ENCODE measurements around the gene BCKDHB. TPM values are rescaled to one million over a fixed set of nuclear protein-coding genes. Genes with fewer than 3 reads are reported as not detected.

BCKDHB gene
- total RNA-seq, 1 donor from 2014 or later, result 16.6 TPM

GRCh38 chr6:80227545-80228105, 121.2 kb downstream of the BCKDHB start:
- Mint-ChIP-seq H3K9me3 (no peaks in the 10 kb centered on the region), H3K36me3 (ENCODE audit: low read depth) (peaks cover 15% of the 10 kb centered on the region), H3K4me3 (no peak overlapping the region), H3K4me1 (no peaks in the 10 kb centered on the region), H3K27me3 (no peaks in the 10 kb centered on the region), H3K27ac (no peak overlapping the region)
- intact Hi-C loops (cut with micrococcal nuclease), result no loop called here
- CTCF ChIA-PET, result no interaction called here
- POLR2A ChIA-PET, result no interaction called here
- DNase-seq (no peak), ATAC-seq (ENCODE audit: low read depth) (no peak)
- TF ChIP-seq CTCF (IDR thresholded peaks at IDR 0.05), result no peak

DNA sequence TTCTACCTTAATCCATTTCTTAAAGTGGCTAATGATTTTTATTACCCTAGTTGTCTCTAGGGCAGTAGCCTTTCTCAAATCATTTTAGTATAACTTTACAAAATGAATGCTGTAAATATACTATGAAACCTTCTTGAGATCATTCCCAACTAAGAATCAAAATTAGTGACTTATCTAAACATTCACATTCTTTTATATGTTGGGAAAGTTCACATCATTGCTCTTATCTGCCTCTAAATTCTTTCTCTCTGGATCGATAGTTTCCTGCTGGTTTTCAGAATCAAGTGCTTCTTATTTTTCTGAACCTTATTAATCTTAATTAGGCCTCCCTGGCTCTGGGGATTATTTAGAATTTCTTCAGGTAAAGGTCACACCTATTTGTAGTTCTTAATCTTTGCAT, 126.8 kb downstream of the BCKDHB start:
- H3K4me3 Mint-ChIP-seq, result no peak overlapping the region

DNA sequence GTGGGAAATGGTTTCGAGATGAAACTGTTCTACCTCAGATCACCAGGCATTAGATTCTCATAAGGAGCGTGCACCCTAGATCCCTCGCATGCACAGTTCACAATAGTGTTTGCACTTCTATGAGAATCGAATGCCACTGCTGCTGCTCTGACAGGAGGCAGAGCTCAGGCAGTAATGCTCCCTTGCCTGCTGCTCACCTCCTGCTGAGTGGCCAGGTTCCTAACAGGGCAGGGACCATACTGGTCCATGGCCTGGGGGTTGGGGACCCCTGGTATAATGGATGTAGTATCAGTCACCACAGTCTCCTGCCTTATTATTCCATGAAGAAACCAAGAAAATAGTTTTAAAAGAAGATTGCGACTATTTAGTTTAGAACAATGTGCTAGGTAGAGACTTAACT, 127.5 kb downstream of the BCKDHB start:
- Mint-ChIP-seq H3K9me3 (no peaks in the 10 kb centered on the region), H3K27ac (no peak overlapping the region), H3K4me3 (no peak overlapping the region), H3K27me3 (no peaks in the 10 kb centered on the region), H3K4me1 (no peaks in the 10 kb centered on the region), H3K36me3 (ENCODE audit: low read depth) (peaks cover 3% of the 10 kb centered on the region)
- CTCF ChIA-PET, result no interaction called here
- intact Hi-C loops (cut with micrococcal nuclease), result no loop called here
- DNase-seq (no peak), ATAC-seq (ENCODE audit: low read depth) (no peak)
- TF ChIP-seq CTCF (IDR thresholded peaks at IDR 0.05), result no peak
- POLR2A ChIA-PET, result no interaction called here

More for the DNA sequence above, 126.8 kb downstream of the BCKDHB start:
- intact Hi-C loops (cut with micrococcal nuclease), result no loop called here
- TF ChIP-seq CTCF (IDR thresholded peaks at IDR 0.05), result no peak
- Mint-ChIP-seq H3K27me3 (no peaks in the 10 kb centered on the region), H3K27ac (no peak overlapping the region), H3K36me3 (ENCODE audit: low read depth) (no peaks in the 10 kb centered on the region), H3K4me1 (no peaks in the 10 kb centered on the region), H3K9me3 (no peaks in the 10 kb centered on the region)
- DNase-seq (no peak), ATAC-seq (ENCODE audit: low read depth) (no peak)
- CTCF ChIA-PET, result no interaction called here
- POLR2A ChIA-PET, result no interaction called here

DNA sequence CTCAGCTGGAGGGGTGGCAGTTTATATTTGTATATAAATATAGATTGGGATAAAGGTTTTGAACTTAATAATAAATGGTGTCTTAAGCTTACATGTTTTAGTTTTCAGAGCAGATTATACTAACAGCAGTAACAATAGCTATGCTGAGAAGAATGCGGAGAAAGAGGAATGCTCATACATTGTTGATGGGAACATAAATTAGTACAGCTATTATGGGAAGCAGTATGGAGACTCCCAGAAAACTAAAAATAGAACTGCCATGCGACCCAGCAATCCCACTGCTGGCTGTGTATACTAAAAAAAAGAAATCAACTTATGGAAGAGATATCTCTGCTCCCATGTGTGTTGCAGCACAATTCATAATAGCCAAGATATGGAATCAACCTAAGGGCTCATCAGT, 127.9 kb downstream of the BCKDHB start:
- H3K27ac Mint-ChIP-seq, result no peak overlapping the region
- H3K27me3 Mint-ChIP-seq, result no peaks in the 10 kb centered on the region
- ATAC-seq (ENCODE audit: low read depth), result no peak
- intact Hi-C loops (cut with micrococcal nuclease), result no loop called here
- H3K4me3 Mint-ChIP-seq, result no peak overlapping the region
- ChIA-PET CTCF (no interaction called here), POLR2A (no interaction called here)
- H3K9me3 Mint-ChIP-seq, result no peaks in the 10 kb centered on the region
- TF ChIP-seq CTCF (IDR thresholded peaks at IDR 0.05), result no peak
- DNase-seq, result no peak
- peaks cover 3% of the 10 kb centered on the region for H3K36me3 Mint-ChIP-seq (ENCODE audit: low read depth)
- H3K4me1 Mint-ChIP-seq, result no peaks in the 10 kb centered on the region

GRCh38 chr6:80234908-80235307, 128.4 kb downstream of the BCKDHB start:
- no peak overlapping the region for H3K27ac Mint-ChIP-seq
- intact Hi-C loops (cut with micrococcal nuclease), result no loop called here
- ATAC-seq (ENCODE audit: low read depth), result no peak
- H3K4me3 Mint-ChIP-seq, result no peak overlapping the region
- H3K36me3 Mint-ChIP-seq (ENCODE audit: low read depth), result peaks cover 3% of the 10 kb centered on the region
- TF ChIP-seq CTCF (IDR thresholded peaks at IDR 0.05), result no peak
- no peak for DNase-seq
- POLR2A ChIA-PET, result no interaction called here
- H3K27me3 Mint-ChIP-seq, result no peaks in the 10 kb centered on the region
- no peaks in the 10 kb centered on the region for H3K9me3 Mint-ChIP-seq
- H3K4me1 Mint-ChIP-seq, result no peaks in the 10 kb centered on the region
- CTCF ChIA-PET, result no interaction called here
